Body of pancreas (tissue), 4 donors: ENCODE data around the gene CLEC4D. TPM values are rescaled to one million over a fixed set of nuclear protein-coding genes. Genes with fewer than 3 reads are reported as not detected.

Experiments used
- ATAC-seq: fragments of 150-250 bp; one replicate; pipeline ENCODE4 v1.9.1; 2016
- DNase-seq, 4 donors: peaks; one replicate each; pipeline ENCODE4 v3.0.0-alpha.2; 2019
- H3K27ac ChIP-seq, 4 donors: fragments of 200-600 bp; sonication (generic); 1 replicate in 3 of 4; 2 replicates in 1 of 4; pipeline versions ENCODE4 v1.5.1 to v1.6.1; 2016 to 2019; ENCODE audit warnings: mild to moderate bottlenecking in 1 of 4, mixed read lengths in 1 of 4, moderate library complexity in 1 of 4
- H3K27me3 ChIP-seq, 2 donors: fragments of 200-600 bp; sonication (generic); one replicate each; pipeline ENCODE4 v1.6.0; 2016; ENCODE audit warnings: mild to moderate bottlenecking in 1 of 2
- H3K36me3 ChIP-seq, 2 donors: fragments of 200-600 bp; sonication (generic); replicated peaks in 1 of 2; 2 replicates each; pipeline ENCODE4 v1.5.1; 2016; ENCODE audit warnings: low read depth in 2 of 2; ENCODE audit not compliant: insufficient read depth in 1 of 2
- H3K4me1 ChIP-seq: fragments of 200-600 bp; sonication (generic); one replicate; pipeline ENCODE4 v1.6.0; 2016
- H3K4me3 ChIP-seq, 2 donors: fragments of 200-600 bp; sonication (generic); 1 replicate in 1 of 2; 2 replicates in 1 of 2; pipeline ENCODE4 v1.5.1; 2016 to 2019
- H3K9me3 ChIP-seq, 3 donors: fragments of 200-600 bp; sonication (generic); 1 replicate in 2 of 3; 2 replicates in 1 of 3; pipeline ENCODE4 v1.5.1; 2016
- POLR2A ChIP-seq, 3 donors: fragments of 450-650 bp; IDR thresholded peaks; one replicate each; pipeline ENCODE4 v1.6.1; 2016; ENCODE audit warnings: antibody characterized with exemption in 3 of 3, mild to moderate bottlenecking in 2 of 3
- WGBS, 2 donors: methylation state at CpG; one replicate each; pipeline ENCODE4 v1.1.5; 2017; 5-methylcytosine and 5-hydroxymethylcytosine counted together
- intact Hi-C: fragments of 100-400 bp; cut with DNase I; formaldehyde crosslinking; loops from one replicate; pipeline ENCODE4 v1.15.1; 2023
- total RNA-seq, 2 donors: library from RNA; depleted of rRNA; stranded (reverse); fragments of >200 nt; gene quantifications; one replicate each; pipeline ENCODE4 v1.1.0, GENCODE V29; 2016
- TF ChIP-seq, protein P1 (sequence below), 7 experiments: fragments of 450-650 bp in 4 of 7; fragments of 200-600 bp in 3 of 7; sonication (generic) in 3 of 7; IDR thresholded peaks; one replicate each; pipeline ENCODE4 v1.5.1; 2016 to 2019; ENCODE audit warnings: antibody characterized with exemption in 7 of 7

CLEC4D gene
- not detected for total RNA-seq

DNA sequence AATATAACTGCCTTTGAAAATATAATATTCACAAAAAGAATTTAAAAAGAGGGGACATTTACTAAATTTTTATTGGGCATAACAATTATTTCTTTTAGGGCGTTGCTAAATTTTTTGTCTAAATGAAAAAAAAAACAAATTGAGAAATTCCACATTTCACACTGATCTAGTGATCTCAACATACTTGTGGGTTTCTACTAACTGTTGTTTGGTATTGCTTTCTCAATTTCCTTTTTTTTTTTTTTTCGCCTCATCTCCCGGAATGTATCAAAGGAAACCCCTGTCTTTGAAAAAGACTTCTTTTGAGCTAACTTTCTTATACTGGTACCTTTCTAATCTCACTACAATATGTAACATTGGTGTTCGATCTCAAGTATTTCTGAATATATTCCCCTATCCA lies at the start of gene CLEC4D:
Gene CLEC4D, plus strand, starts transcription at position 248 of the 400 bp plus-strand sequence. CDS start 230 bp downstream, outside the sequence.
- H3K4me3 ChIP-seq, result no peak within 1 kb of the TSS
- ATAC-seq (no peak), DNase-seq (no peak)
- TF ChIP-seq, protein P1, sequence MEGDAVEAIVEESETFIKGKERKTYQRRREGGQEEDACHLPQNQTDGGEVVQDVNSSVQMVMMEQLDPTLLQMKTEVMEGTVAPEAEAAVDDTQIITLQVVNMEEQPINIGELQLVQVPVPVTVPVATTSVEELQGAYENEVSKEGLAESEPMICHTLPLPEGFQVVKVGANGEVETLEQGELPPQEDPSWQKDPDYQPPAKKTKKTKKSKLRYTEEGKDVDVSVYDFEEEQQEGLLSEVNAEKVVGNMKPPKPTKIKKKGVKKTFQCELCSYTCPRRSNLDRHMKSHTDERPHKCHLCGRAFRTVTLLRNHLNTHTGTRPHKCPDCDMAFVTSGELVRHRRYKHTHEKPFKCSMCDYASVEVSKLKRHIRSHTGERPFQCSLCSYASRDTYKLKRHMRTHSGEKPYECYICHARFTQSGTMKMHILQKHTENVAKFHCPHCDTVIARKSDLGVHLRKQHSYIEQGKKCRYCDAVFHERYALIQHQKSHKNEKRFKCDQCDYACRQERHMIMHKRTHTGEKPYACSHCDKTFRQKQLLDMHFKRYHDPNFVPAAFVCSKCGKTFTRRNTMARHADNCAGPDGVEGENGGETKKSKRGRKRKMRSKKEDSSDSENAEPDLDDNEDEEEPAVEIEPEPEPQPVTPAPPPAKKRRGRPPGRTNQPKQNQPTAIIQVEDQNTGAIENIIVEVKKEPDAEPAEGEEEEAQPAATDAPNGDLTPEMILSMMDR (IDR thresholded peaks at IDR 0.05), result no peak
- TF ChIP-seq POLR2A (IDR thresholded peaks at IDR 0.05), result no peak
- H3K36me3 ChIP-seq, result no peaks in the 10 kb centered on the region
- no peaks in the 10 kb centered on the region for H3K9me3 ChIP-seq
- H3K27me3 ChIP-seq, result no peaks in the 10 kb centered on the region
- no peaks in the 10 kb centered on the region for H3K4me1 ChIP-seq
- H3K27ac ChIP-seq, result no peak within 1 kb of the TSS
- intact Hi-C loops, result no loop called here
- 64 to 89% methylated on average over 4 of the region's 4 CpGs for WGBS, 2 donors

DNA sequence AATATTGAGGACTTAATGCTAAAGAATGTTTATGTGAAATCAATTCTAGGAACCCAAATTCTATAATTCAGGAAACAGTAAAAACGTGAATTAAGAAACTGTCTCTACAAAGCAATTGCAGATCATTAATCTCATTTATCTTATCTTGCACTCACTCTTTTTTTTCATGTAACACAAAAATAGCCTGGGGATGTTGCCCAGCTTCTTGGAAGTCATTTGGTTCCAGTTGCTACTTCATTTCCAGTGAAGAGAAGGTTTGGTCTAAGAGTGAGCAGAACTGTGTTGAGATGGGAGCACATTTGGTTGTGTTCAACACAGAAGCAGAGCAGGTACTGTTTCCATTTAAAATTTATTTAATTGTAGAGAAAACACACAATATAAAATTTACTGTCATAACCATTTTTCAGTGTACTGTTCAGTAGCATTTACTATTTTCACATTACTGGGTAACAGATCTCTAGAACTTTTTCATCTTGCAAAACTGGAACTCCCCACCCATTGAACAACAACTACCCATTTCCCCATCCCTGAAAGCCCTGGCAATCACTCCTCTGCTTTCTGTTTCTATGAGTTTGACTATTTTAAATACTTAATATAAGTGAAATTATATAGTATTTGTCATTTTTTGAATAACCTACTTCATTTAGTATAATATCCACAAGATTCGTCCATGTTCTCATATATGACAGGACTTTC lies 47.9 kb upstream of the CLEC4D start:
- intact Hi-C loops, result no loop called here
- TF ChIP-seq POLR2A (IDR thresholded peaks at IDR 0.05), result no peak
- TF ChIP-seq, protein P1 (IDR thresholded peaks at IDR 0.05), result no peak
- Histone ChIP-seq H3K4me1 (no peaks in the 10 kb centered on the region), H3K36me3 (no peaks in the 10 kb centered on the region), H3K27me3 (no peaks in the 10 kb centered on the region), H3K27ac (no peak overlapping the region), H3K9me3 (no peaks in the 10 kb centered on the region), H3K4me3 (no peak overlapping the region)
- no peak for DNase-seq
- ATAC-seq, result no peak
- WGBS, 2 donors, result 0% methylated on average over 2 of the region's 2 CpGs

DNA sequence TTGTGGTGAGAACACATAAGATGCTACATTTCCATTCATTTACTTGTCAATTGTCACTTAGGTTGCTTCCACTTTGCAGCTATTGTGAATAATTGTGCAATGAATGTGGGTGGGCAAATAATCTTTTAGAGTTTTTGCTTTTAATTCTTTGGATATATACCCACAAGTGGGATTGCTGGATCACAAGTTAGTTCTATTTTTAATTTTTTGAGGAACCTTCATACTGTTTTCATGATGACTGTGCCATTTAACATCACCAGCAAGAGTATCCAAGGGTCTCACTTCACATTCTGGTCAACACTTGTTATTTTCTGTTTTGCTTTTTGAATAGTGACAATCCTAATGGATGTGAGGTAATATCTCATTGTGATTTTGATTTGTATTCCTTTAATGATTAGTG lies 47.1 kb upstream of the CLEC4D start:
- DNase-seq, result no peak
- Histone ChIP-seq H3K36me3 (no peaks in the 10 kb centered on the region), H3K4me1 (no peaks in the 10 kb centered on the region), H3K9me3 (no peaks in the 10 kb centered on the region), H3K4me3 (no peak overlapping the region), H3K27ac (no peak overlapping the region), H3K27me3 (no peaks in the 10 kb centered on the region)
- intact Hi-C loops, result no loop called here
- ATAC-seq, result no peak
- no peak for TF ChIP-seq POLR2A (IDR thresholded peaks at IDR 0.05)
- TF ChIP-seq, protein P1 (IDR thresholded peaks at IDR 0.05), result no peak

DNA sequence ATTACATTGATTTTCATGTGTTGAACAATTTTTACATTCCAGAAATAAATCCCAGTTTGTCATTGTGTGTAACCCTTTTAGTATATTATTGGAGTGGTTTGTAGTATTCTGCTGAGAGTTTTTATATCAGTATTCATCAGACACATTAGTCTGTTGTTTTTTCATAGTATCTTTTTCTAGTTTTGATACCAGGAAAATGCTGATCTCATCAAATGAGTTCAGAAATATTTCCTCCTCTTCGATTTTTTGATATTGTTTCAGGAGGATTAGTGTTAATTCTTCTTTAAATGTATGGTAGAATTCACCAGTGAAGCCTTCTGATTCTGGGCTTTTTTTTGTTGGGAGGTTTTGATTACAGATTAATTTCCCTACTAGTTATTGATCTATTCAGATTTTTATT lies 42.2 kb upstream of the CLEC4D start:
- no peak for ATAC-seq
- no peaks in the 10 kb centered on the region for H3K4me1 ChIP-seq
- no peaks in the 10 kb centered on the region for H3K36me3 ChIP-seq
- no peaks in the 10 kb centered on the region for H3K9me3 ChIP-seq
- WGBS, 2 donors, result 36 to 50% methylated on average over 1 of the region's 1 CpG
- no peaks in the 10 kb centered on the region for H3K27me3 ChIP-seq
- no peak overlapping the region for H3K27ac ChIP-seq
- DNase-seq, result no peak
- H3K4me3 ChIP-seq, result no peak overlapping the region
- TF ChIP-seq, protein P1 (IDR thresholded peaks at IDR 0.05), result no peak
- no peak for TF ChIP-seq POLR2A (IDR thresholded peaks at IDR 0.05)
- intact Hi-C loops, result no loop called here

DNA sequence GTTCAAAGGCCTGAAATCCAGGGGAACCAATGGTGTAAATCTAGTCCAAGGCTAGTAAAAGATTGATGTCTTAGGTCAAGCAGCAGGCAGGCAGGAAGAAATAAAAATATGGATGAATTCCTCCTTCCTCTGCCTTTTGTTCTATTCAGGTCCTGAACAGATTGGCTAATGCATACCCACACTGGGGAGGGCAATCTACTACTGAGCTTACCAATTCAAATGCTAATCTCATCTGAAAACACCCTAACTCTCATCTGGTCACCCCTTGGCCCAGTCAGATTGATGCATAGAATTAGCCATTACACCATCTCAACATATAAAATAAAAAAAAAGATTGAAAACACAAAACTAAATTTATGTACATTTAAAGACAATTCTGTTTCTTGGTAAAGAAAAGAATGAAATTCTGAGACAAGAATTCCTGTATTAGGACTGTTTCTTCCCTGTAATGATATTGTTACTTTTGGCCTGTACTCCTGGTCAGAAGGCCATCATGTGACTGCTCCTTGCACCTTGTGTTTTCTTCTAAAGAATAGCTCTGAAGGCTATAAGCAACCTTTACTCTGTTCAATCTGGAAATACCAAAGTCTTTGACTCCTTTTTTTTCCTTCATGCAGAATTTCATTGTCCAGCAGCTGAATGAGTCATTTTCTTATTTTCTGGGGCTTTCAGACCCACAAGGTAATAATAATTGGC lies 37.6 kb upstream of the CLEC4D start:
- ATAC-seq, result no peak
- Histone ChIP-seq H3K4me1 (no peaks in the 10 kb centered on the region), H3K27me3 (no peaks in the 10 kb centered on the region), H3K36me3 (no peaks in the 10 kb centered on the region), H3K27ac (no peak overlapping the region), H3K9me3 (no peaks in the 10 kb centered on the region), H3K4me3 (no peak overlapping the region)
- no peak for TF ChIP-seq POLR2A (IDR thresholded peaks at IDR 0.05)
- TF ChIP-seq, protein P1 (IDR thresholded peaks at IDR 0.05), result no peak
- no peak for DNase-seq
- intact Hi-C loops, result no loop called here
